ENCODE results near the gene HEXIM1.

DNA sequence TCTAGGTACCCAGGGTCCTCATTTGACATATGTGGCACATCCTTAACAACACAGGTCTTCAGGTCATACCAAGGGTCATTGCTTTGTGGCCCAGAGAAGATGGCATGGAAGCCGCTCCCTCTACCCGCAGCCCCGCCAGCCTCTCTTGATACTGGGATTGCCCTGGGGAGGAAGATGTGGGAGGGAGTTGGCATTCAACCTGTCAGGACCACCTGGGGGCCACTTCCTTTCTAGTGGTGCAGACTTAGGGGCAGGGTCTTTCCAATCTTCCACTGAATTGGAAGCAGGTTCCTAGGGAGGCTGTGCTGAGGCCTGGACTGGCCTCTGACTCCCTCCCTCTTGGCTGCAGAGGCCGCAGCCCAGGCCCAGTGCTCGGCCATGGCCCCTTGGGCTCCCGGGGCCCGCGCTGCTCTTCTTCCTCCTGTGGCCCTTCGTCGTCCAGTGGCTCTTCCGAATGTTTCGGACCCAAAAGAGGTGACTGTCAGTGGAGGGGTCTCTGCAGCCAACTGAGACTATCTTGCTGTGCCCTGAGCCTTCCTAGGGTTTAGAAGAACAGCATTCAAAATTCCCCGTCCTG, 5.1 kb upstream of the HEXIM1 start:
- TF ChIP-seq POLR2AphosphoS5 (IDR thresholded peaks at IDR 0.05) (no peak), EP300 (IDR thresholded peaks at IDR 0.05) (no peak)
- TF ChIP-seq, protein P1, sequence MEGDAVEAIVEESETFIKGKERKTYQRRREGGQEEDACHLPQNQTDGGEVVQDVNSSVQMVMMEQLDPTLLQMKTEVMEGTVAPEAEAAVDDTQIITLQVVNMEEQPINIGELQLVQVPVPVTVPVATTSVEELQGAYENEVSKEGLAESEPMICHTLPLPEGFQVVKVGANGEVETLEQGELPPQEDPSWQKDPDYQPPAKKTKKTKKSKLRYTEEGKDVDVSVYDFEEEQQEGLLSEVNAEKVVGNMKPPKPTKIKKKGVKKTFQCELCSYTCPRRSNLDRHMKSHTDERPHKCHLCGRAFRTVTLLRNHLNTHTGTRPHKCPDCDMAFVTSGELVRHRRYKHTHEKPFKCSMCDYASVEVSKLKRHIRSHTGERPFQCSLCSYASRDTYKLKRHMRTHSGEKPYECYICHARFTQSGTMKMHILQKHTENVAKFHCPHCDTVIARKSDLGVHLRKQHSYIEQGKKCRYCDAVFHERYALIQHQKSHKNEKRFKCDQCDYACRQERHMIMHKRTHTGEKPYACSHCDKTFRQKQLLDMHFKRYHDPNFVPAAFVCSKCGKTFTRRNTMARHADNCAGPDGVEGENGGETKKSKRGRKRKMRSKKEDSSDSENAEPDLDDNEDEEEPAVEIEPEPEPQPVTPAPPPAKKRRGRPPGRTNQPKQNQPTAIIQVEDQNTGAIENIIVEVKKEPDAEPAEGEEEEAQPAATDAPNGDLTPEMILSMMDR (IDR thresholded peaks at IDR 0.05): no peak
